Femur (tissue), 1 donor: ENCODE data around the gene KIFC3.
"Not testable (repeated sequence)": the region's sequence is repeated elsewhere in the genome, so short reads cannot be mapped to it uniquely, and the experiment has no call there.

Experiments
- DNase-seq: peaks from one replicate; pipeline ENCODE4 v3.0.0-alpha.2; 2017

The KIFC3 gene

DNA sequence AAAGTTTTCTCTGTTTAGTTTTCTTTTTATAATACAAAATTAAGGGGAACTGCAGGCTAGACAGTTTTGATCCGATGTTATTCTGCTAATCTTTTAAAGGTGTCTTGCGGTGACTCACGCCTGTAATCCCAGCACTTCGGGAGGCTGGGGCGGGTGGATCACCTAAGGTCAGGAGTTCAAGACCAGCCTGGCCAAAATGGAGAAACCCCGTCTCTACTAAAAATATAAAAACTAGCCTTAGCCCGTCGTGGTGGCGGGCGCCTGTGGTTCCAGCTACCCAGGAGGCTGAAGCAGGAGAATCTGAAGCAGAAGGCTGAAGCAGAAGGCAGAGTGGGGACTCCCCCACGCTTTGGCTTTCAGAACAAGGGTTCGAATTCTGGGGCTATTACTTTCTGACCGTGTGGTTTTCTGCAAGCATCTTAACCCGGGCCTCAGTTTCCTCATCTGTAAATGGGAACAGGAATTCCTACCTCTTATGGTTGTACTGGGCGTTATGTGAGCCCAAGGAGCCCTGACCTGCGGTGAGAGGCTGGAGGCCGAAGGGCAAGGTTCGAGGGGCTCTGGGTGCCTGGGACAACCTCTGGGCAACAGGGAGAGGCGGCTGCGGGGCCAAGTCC lies 67.9 kb downstream of the KIFC3 start:
- no peak for DNase-seq

DNA sequence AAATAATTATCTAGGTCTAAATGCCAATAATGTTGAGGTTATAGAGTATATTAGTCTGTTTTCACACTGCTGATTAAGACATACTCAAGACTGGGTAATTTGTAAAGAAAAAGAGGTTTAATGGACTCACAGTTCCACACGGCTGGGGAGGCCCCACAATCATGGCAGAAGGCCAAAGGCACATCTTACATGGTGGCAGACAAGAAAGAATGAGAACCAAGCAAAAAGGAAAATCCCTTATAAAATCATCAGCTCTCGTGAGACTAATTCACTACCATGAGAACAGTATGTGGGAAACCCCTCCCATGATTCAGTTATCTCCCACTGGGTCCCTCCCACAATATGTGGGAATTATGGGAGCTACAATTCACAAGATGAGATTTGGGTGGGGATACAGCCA lies 69.6 kb downstream of the KIFC3 start:
- no peak for DNase-seq

DNA sequence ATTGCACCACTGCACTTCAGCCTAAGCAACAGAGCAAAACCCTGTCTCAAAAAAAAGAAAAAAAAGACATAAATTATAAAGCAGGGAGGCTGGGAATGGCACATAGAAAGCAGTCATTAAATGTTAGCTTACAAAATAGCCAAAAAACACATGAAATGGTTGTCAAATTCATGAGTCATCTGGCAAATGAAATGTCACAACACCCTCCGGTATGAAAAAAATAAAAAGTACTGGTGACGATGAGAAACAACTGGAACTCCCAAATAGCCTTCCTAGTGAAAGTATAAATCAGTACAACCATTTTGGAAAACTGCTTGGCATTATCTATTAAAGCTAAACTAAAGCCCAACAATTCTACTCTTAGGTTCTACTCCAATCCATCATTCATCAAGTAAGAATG lies 70.3 kb downstream of the KIFC3 start:
- DNase-seq = no peak

- DNase-seq = no peak
Measured at GRCh38 chr16:57730771-57731730, 71.2 kb downstream of the KIFC3 start.

GRCh38 chr16:57729852-57730251 lies 72.4 kb downstream of the KIFC3 start:
- DNase-seq = not testable (repeated sequence)

DNA sequence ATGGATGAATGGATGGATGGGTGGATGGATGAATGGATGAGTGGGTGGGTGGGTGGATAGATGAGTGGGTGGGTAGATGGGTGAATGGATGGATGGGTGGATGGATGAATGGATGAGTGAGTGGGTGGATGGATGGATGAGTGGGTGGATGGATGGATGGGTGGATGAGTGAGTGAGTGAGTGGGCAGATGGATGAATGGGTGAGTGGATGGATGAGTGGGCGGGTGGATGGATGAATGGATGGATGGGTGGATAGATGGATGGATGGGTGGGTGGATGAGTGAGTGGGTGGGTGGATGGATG lies 73.2 kb downstream of the KIFC3 start:
- no peak for DNase-seq

GRCh38 chr16:57728336-57729181 lies 73.7 kb downstream of the KIFC3 start:
- DNase-seq = no peak

- no peak for DNase-seq
Measured at GRCh38 chr16:57727610-57728009, 74.7 kb downstream of the KIFC3 start.

GRCh38 chr16:57726433-57726947 lies 75.8 kb downstream of the KIFC3 start:
- no peak for DNase-seq

GRCh38 chr16:57725976-57726375 lies 76.3 kb downstream of the KIFC3 start:
- DNase-seq = no peak

DNA sequence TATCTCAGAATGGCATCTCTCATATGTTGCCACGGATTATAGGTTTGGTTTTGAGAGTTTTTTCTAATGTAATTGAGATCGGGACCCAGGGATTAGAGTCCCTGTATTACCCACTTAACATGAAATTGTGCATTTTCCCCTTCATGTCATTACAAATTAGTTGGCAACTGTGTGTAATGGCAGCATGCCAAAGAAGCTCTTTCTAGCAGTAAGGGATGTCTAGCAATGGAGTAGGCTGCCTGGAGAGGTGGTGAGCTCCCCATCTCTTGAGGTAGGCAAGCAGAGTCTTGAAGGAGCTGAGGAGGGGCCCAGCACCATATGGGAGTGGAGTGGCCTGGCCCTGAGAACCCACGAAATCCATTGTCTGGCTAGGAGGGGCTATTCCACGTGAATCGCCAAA lies 76.7 kb downstream of the KIFC3 start:
- no peak for DNase-seq

GRCh38 chr16:57725151-57725550 lies 77.1 kb downstream of the KIFC3 start:
- DNase-seq = no peak

GRCh38 chr16:57724531-57724930 lies 77.8 kb downstream of the KIFC3 start:
- no peak for DNase-seq

DNA sequence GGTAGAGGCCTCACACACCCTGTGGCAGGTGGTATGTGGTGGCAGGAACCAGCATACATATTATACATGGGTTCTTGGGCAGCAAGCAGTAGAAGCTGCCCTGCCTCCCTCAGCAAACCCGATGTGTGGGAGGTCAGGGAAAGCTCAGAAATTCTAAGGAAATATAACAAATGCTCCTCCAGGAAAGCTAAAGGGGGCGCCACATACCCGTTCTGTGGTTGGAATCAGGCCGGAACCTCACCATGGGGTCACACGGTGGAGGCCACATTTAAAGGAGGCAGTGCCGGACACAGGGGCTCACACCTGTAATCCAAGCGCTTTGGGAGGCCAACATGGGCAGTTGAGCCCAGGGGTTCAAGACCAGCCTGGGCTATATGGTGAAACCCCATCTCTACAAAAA lies 79.1 kb downstream of the KIFC3 start:
- DNase-seq = no peak

DNA sequence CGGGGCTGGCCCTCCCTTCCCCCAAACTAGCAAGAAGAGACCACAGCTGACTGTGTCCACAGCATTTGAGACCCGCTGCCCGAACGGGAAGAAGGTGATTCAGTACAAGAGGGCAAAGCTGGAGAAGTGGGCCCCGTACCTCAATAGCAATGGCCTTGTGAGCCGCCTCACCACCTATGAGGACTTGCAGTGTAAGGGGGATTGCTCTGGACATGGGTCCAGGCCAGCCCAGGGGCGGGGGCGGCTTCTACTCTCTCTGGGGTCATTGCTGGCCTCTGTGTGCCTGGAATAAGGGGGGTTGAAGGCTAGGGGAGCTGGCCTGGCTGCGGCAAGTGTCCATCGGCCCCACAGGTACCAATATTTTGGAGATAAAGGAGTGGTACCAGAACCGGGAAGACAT lies 79.6 kb downstream of the KIFC3 start:
- no peak for DNase-seq

DNA sequence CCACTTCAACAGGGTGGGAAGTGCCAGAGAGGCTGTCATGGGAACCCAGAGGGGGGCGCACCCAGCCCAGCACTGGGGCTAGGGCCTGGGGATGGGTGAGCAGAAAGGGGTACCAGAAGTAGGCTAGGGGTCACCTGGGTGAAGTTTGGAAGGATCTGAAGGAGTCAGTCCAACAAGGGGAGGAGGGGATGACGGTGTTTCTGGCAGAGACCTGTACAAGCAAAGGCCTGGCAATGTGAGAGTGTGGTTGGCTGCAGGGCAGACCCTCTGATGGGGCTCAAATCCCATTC lies 80.1 kb downstream of the KIFC3 start:
- DNase-seq = no peak

- no peak for DNase-seq
Measured at GRCh38 chr16:57721356-57722209, 80.7 kb downstream of the KIFC3 start.

- peak; percentile 58 for DNase-seq
Measured at GRCh38 chr16:57720142-57720575, 82.1 kb downstream of the KIFC3 start.

DNA sequence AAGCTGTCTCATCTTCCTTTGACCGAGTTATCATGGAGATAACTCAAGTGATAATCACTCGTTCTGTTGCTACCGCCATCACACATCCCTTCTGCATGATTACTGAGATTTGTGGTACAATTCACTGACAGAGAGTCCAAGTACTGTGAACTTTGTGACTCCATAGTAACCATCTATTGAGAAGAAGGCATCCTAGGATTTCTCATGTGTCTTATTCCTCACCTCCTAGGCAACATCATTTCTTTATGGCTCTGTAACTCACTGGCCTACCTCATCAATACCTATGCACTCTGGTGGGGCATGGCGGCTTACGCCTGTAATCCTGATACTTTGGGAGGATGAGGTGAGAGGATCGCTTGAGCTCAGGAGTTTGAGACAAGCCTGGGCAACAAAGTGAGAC lies 88.2 kb downstream of the KIFC3 start:
- no peak for DNase-seq

DNA sequence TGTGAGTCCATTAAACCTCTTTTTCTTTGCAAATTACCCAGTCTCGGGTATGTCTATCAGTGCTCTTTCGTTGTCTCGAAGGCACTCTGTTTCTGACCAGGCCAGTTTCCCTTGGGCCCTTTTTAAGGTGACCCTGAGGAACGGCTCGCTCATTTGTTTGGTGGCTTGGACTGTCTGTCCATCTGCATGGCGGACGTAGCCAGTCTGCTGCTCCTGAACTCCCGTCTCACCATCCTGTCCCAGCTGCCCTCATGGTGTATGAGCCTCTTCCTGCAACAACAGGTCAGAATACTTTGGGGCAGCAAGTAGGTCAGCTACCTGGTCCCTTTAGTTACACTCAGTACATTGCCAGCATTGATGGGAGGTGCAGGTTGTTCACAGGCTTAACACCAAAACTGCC lies 88.7 kb downstream of the KIFC3 start:
- no peak for DNase-seq

DNA sequence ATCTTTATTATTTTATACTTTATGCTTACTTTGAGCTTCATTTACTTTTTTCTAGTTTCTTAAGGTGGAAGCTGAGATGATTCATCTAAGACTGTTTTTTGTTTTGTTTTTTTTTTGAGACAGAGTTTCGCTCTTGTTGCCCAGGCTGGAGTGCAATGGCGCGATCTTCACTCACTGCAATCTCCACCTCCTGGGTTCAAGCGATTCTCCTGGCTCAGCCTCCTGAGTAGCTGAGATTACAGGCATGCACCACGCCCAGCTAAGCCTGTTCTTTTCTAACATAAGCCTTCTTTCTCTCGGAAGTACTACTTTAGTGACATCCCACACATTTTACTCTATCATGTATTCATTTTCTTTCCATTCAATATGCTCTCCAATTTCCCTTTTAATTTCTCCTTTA lies 89.7 kb downstream of the KIFC3 start:
- DNase-seq = not testable (repeated sequence)

- DNase-seq = no peak
Measured at GRCh38 chr16:57711993-57712392, 90.3 kb downstream of the KIFC3 start.

GRCh38 chr16:57711346-57711745 lies 90.9 kb downstream of the KIFC3 start:
- no peak for DNase-seq
